Left kidney (tissue), 2 donors: ENCODE data around the gene HLA-DRA. TPM values are rescaled to one million over a fixed set of nuclear protein-coding genes. Genes with fewer than 3 reads are reported as not detected.
A peak's percentile ranks its signal among the peaks of the same experiment; 100 is the strongest.
"Not testable (repeated sequence)": the region's sequence is repeated elsewhere in the genome, so short reads cannot be mapped to it uniquely, and the experiment has no call there.

Experiments
- DNase-seq: peaks from one replicate; pipeline ENCODE4 v3.0.0-alpha.2; 2013
- polyA plus RNA-seq: library from polyadenylated mRNA; unstranded; fragments of 120-200 nt; gene quantifications from one replicate; pipeline ENCODE4 v1.2.1, GENCODE V29; 2013; ENCODE audit not compliant: insufficient read length

HLA-DRA gene
- polyA plus RNA-seq, 1 donor = 58.9 TPM

DNA sequence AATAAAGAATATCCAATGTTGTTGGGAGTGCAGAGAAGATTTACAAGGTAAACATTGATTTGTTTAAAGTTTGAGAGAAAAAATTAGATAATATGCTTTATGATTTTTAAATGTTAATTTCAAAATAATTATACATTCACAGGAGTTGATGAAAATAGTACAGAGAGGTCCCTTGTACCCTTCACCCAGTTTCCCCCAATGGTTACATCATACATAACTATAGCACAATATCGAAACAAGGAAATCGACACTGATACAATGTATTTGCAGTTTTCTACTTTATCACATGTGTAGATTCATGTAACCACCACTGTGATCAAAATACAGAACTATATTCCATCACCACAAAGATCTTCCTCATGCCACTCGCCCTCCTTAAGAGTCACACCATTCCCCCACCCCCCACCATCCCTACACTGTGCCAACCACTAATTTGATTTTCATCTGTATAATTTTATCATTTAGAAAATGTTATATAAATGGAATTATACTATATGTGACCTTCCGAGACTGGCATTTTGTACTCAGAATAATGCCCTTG, 11.7 kb upstream of the HLA-DRA start:
- no peak for DNase-seq

DNA sequence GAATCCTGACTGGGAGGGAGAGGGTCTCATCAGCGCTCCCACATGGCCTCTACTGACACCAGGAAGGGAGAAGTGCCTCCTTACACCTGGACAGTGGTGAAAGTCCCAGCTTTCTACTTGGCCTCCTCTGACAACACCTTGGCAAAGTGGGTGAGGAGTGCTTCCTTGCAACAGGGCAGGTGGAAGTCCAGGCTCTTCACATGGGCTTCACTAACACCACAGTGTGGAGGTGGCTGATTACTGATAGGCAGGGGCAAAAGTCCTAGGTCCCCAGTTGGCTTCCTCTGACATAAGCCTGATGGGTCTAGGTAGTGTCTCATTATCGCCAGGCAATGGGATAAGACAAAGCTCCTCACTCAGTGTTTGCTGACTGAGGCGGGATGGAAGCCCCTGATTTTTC, 9.5 kb upstream of the HLA-DRA start:
- no peak for DNase-seq

DNA sequence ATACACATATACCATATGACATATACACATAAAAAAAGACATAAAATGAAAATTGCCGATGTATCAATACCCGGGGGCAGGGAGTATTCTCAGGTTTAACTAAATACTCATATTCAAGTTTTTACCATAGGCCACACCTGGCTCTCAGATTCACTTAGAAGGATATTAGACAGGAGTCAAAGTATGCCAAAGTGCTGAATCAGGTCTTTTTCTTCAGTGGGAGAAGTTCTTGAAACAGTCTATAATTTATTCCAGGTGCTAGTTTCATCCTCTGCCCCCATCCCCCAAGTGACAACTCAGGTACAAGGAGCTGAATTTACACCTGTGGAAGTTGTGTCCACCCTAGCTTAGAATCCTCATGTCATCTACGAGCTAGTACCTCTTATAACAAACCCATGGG, 8.5 kb upstream of the HLA-DRA start:
- no peak for DNase-seq

DNA sequence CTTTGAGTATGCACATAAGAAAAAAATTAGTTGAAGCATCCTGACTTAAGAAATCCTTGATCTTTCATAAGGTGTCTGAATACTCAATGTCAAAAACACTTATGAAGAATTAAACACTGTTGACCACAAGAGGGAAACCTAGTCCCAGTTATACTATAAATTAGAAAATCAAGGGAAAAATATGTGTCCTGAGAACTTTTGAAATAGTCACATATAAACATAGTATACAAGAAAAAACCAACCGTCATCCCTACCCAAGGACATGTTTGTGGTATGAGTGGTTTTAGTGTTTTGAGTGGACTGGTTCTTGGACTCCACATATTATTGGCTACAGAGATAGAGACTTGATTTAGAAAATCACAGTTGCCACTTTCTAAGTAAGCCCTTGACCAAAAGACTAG, 7.6 kb upstream of the HLA-DRA start:
- DNase-seq = peak; percentile 51

DNA sequence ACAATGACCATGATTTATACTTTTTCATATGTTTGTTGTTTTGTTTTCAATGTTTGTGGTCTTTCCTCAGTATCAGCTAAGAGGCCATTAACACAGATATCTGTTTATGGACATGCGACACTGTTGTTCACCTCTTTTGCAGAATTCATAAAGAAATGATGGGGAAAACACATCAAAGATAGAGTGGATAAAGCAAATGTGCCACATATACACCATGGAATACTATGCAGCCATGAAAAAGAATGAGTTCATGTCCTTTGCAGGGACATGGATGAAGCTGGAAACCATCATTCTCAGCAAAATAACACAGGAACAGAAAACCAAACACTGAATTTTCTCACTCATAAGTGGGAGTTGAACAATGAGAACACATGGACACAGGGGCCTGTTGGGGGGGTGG, 5.7 kb upstream of the HLA-DRA start:
- DNase-seq = not testable (repeated sequence)

DNA sequence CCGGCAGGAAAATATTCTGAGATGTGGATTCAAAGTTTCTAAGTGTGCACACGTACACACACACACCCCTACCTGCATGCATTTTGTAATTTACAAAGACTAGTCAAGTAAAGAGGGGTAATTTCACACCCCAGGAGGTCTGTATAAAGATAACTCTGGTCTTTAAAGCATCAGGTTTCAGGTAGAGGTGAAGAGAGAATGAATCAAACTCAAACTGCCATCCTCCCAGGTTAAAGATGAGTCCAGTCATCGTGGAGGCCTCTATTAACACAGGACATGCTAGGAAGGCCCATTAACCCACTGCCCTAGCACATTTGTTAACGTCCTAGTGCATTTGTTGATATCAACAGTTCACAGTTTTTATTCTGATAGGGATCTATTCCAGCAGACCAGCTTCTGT, 3.5 kb upstream of the HLA-DRA start:
- DNase-seq = no peak

DNA sequence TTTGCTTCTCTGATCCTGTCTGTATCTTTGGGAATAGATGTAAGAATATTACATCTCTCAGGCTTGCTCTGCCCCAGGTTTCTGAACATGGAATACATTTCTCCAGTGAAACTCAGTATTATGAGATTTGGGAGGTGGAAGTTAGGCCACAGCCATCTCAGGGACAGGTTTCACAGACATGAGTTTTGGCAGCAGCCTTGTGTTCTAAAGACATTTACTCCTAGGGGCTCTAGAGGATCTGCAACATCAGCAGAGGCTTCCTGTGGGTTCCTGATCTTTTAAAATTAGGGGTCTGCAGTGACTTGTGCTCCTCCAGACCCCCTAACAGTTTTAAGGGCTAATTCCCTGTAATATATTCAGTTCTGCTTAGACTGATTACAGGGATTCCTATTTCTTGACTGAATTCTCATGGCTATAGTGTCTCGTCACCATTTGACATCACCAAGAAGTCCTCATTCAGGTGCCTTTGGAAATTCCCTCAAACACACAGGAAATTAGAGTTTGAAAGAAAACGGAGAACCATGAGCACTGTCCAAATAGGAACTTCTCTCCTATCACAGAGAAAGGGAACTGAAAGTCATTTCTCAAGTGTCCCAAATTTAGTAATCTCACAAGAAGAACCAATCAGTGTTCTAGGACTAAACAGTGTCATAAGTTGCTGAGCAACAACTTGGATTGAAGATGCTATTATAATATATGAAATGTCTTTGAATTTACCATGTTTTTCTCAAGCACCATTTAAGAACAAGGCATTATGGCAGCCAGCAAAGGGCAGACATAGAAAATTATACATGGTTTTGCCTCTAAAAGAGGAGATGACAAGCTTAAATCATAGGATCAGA, 2.5 kb upstream of the HLA-DRA start:
- DNase-seq = no peak

DNA sequence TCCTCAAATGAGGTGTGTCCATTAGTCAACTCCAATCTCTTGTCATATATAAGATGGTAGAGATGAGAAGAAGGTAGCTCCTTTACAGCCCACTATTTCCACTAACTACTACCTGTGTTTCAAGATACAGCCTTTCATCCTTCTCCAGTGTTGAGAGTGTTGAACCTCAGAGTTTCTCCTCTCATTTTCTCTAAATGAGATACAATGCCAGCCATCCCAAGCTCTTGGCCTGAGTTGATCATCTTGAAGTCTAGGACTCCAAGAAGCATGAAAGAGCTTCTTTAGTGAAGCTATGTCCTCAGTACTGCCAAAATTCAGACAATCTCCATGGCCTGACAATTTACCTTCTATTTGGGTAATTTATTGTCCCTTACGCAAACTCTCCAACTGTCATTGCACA, 548 bp upstream of the HLA-DRA start:
- DNase-seq = no peak

DNA sequence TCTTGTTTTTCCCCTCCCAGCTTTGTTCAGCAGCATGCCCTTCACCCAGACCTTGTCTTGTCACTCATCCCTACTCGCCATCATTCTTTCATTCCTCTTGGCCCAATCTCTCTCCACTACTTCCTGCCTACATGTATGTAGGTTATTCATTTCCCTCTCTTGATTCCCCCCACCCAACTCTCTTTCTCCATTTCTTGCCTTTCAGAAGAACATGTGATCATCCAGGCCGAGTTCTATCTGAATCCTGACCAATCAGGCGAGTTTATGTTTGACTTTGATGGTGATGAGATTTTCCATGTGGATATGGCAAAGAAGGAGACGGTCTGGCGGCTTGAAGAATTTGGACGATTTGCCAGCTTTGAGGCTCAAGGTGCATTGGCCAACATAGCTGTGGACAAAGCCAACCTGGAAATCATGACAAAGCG, 2.6 kb downstream of the HLA-DRA start:
- no peak for DNase-seq

DNA sequence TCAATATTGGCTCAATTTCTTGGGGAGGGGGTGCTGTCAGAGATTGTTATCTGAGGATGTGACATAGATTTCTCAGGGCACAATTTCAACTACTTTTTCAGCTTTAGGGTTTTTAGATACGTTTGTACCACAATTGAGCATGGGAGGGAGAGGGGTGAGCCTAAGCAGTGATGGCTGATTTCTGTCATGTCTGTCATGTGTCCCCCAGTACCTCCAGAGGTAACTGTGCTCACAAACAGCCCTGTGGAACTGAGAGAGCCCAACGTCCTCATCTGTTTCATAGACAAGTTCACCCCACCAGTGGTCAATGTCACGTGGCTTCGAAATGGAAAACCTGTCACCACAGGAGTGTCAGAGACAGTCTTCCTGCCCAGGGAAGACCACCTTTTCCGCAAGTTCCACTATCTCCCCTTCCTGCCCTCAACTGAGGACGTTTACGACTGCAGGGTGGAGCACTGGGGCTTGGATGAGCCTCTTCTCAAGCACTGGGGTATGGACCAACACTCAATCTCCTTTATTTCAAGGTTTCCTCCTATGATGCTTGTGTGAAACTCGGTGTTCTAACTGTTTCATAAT, 3.4 kb downstream of the HLA-DRA start:
- DNase-seq = no peak

DNA sequence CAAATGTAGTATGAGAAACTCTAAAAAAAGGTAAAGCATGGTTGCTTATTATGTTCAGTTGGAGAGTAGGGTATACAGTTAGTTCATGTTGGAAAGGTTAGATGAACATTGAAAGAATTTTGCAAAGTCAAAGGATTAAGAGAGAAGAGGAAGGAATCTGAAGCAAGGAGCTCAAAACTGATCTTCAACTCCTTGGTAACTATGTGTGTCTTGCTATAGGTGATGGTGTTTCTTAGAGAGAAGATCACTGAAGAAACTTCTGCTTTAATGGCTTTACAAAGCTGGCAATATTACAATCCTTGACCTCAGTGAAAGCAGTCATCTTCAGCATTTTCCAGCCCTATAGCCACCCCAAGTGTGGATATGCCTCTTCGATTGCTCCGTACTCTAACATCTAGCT, 4.7 kb downstream of the HLA-DRA start:
- no peak for DNase-seq

DNA sequence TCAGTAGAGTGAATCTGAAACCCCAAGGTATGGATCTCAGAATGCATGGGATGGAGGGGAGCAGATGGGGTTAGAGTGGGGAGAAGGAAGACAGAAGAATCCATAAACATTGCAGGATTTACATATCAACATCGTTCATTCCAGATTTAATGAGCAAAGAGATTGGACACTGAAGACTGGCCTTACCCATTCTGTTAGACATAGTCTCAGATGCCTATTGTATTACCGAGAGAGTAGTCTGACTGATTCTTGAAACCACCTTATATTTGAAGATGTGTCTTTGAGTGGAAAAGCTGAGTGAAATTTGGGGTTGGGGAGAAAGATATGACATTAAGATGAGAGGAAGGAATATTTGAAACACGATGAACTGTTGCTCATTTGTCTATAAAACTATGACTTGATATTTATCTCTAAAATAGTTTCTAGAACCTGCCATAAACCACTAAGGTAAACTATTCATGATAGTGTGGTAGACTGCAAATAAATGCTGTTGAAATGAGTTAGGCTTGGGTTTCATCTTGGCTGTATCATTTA, 5.7 kb downstream of the HLA-DRA start:
- no peak for DNase-seq

DNA sequence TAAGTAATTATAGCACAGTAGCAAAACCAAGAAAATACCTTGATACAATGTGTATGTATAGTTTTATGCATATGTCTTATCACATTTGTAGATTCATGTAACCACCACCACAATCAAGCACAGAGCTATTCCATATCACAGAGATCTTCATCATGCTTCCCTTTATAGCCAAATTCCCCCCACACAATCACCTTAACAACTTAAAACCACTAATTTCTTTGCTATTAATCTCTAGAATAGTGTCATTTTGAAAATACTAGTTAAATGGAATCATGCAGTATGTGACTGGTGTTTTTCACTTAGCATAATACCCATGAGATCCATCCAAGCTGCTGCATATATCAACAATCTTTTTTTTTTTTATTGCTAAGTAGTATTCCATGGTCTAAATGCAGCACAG, 8.2 kb downstream of the HLA-DRA start:
- DNase-seq = no peak

DNA sequence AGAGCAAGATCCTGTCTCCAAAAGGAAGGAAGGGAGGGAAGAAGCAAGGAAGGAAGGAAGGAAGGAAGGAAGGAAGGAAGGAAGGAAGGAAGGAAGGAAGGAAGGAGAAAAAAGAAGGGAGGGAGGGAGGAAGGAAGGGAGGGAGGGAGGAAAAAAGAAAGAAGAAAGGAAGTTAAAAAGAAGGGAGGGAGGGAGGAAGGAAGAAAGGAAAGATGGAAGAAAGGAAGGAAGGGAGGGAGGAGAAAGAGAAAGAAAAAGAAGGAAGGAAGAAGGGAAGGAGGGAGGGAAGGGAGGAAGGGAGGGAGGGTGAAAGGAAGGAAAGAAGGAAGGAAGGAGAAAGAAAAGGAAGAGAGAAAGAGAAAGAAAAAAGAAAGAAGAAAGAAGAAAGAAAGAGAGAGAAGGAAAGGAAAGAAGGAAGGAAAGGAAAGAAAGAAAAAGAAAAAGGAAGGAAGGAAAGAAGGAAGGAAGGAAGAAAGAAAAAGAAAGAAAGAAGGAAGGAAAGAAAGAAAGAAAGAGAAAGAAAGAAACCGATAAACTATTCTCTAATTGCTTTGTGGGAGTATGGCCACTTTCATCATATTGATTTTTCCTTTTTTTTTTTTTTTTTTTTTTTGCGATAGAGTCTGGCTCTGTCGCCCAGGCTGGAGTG, 9.5 kb downstream of the HLA-DRA start:
- no peak for DNase-seq

DNA sequence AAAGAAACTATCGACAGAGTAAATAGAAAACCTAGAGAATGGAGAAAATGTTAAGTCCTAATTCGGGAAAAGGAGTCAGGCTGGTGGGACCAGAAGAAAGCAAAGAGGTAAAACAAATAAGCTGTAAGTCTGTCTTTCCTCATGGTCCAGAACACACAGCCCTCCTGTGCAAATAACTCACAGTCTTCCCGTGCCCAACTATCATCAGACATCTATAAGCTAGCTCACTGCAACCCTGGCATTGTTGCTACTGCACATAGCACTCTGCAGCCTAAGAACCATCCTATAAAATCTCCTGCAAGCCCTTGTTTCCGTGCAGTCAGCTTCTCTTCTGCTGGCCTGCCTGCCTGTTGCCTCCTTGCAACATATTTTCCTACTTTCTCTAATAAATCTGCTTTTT, 17.4 kb downstream of the HLA-DRA start:
- no peak for DNase-seq

DNA sequence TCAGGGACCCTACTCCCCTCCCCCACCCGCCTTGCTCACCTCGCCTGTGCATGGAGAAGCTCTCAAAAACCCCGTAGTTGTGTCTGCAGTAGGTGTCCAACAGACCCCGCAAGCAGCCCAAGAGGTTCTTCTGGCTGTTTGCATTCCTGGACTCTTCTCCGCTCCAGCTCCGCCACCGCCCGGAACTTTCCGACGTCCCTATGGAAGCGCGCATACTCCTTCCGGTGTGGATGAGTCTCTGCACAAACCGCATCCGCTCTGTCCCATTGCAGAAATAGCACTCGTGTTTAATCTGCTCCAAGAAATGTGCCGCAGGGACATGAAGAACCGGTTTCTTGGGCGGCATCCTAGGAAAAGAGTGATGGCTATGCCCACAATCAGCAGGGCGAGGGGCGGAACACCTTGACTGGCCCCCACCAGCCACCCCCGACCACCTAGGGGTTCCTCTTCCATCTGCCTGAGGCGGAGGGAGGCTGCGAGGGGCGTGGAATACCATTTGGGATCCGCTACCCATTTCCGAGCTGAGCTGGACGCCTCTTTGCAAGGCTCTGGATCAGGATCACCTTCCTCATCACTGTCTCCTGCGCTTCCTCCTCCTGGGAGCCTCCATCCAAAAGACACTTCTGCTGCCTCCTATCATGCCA, 20.2 kb downstream of the HLA-DRA start:
- DNase-seq = no peak

DNA sequence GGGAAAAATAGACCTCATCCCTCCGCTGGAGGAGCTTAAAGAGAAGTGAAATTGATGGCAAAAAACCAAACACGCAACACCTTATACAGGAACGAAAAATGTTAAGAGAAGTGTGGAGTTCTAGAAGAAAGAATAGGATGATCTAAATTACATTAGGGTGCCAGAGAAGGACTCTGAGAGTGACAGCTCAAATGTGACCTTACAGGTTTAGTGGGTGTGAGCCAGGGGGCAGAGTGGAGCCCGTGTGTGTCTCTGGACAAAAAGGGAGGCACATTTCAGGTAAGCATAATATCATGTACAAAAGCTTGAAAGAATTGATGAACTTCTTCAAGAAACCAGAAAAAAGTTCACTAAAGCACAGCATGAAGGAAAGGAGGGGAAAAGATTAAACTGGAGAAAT, 20.8 kb downstream of the HLA-DRA start:
- DNase-seq = no peak

DNA sequence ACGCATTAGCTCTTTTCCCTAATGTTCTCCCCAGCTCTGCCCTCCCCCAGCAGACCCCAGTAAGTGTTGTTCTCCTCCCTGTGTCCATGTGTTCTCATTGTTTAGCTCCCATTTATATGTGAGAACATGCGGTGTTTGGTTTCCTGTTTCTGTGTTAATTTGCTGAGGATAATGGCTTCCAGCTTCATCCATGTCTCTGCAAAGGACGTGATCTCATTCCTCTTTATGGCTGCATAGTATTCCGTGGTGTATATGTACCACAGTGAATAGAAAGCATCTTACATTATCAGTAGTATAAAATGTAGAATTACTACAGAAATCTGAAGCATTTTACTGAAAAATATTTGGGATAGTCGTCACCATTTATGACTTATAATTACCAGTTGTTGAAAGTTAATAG, 21.8 kb downstream of the HLA-DRA start:
- no peak for DNase-seq

DNA sequence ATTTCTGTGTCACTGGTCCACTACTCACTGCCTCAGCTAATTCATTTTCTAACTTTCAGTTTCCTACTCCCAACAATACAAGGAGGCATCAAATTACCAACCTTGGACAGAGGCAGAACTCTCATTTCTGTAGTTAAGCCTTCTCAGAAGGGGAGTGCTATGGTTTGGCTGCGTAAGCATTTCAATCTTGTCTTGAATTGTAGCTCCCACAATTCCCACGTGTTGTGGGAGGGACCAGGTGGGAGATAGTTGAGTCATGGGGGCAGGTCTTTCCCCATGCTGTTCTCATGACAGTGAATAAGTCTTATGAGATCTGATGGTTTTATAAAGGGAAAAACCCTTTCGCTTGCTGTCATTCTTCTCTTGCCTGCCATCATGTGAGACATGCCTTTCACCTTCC, 22.9 kb downstream of the HLA-DRA start:
- peak; percentile 31 for DNase-seq

DNA sequence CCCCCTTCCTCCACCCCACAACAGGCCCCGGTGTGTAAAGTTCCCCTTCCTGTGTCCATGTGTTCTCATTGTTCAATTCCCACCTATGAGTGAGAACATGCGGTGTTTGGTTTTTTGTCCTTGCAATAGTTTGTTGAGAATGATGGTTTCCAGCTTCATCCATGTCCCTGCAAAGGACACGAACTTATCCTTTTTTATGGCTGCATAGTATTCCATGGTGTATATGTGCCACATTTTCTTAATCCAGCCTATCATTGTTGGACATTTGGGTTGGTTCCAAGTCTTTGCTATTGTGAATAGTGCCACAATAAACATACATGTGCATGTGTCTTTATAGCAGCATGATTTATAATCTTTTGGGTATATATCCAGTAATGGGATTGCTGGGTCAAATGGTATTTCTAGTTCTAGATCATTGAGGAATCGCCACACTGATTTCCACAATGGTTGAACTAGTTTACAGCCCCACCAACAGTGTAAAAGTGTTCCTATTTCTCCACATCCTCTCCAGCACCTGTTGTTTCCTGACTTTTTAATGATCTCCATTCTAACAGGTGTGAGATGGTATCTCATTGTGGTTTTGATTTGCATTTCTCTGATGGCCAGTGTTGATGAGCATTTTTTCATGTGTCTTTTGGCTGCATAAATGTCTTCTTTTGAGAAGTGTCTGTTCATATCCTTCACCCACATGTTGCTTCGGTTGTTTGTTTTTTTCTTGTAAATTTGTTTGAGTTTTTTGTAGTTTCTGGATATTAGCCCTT, 28.2 kb downstream of the HLA-DRA start:
- not testable (repeated sequence) for DNase-seq

DNA sequence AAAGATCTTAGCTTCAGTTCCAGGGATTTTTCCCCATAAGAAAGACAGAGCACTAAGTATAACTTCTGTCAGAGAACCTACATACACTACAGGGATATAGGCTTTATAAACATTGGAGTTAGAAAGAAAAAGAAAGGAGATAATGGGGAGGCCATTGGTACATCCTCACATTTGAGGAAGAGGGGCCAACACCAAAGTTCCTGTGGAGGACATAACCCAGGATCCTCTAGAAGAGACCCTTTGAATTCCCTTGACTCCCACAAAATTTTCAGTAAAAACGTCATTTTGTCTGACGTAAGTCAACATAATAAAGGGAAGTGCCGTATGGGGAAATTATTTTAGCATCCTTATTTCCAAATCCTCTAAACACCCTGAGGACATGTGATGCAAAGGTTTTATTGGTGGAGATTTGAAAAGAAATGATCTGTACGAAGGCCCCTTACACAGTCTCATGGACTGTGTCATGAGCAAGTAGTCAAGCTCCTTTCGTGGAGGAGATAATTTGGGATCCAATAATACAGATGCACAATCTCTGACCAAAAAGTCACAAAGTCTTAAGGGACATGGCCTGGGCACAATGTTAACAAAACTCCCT, 33.2 kb downstream of the HLA-DRA start:
- DNase-seq = no peak
